ENCODE measurements around the gene LMO2. TPM values are rescaled to one million over a fixed set of nuclear protein-coding genes. Genes with fewer than 3 reads are reported as not detected.

The LMO2 gene
- total and polyA plus RNA-seq, 4 donors: 1.5 to 81.9 (median 6.0) TPM

- TF ChIP-seq, protein P1, sequence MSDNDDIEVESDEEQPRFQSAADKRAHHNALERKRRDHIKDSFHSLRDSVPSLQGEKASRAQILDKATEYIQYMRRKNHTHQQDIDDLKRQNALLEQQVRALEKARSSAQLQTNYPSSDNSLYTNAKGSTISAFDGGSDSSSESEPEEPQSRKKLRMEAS (IDR thresholded peaks at IDR 0.05): no peak
Measured at GRCh38 chr11:33935461-33936456, 43.9 kb upstream of the LMO2 start (continued).

GRCh38 chr11:33935005-33935404 lies 43.1 kb upstream of the LMO2 start:
- H3K9ac ChIP-seq (ENCODE audit: low read depth in 1 of 2, low read length in 2 of 2): no peak overlapping the region
- no peak overlapping the region for H3K27ac ChIP-seq (ENCODE audit: low read depth in 1 of 2, low read length in 2 of 2)
- no peak for DNase-seq (ENCODE audit: low spot score)

DNA sequence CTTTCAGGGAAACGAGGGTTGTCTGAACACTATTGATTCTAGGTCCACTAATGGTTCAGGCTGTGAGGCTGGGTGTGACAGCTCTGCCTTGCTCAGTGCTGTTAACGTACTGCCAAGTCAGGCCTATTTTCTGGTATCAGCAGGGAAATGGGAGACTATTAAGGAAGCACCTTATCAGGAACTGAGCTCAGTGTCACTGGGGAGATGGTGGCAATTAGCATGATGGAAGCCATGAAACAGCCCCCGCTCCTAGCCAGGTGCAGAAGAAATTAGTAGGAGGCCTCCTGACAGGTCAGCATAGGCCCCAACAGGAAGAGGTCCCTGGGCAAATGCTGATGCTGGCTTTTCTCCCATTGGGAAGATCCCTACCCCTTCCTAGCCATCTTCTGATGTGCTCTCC lies 42.6 kb upstream of the LMO2 start:
- H3K4me3 ChIP-seq (ENCODE audit: low read depth in 1 of 3, low read length in 3 of 3): no peak overlapping the region
- H3K27me3 ChIP-seq (ENCODE audit: control insufficient read depth in 4 of 4, insufficient read depth in 4 of 4, low read length in 3 of 4): no peaks in the 10 kb centered on the region
- no peaks in the 10 kb centered on the region for H3K36me3 ChIP-seq (ENCODE audit: control insufficient read depth in 4 of 4, insufficient read depth in 3 of 4, low read depth in 1 of 4, low read length in 3 of 4)
- no peak for DNase-seq (ENCODE audit: low spot score)
- WGBS: 76% methylated on average over 3 of the region's 3 CpGs
- no peak overlapping the region for H3K27ac ChIP-seq (ENCODE audit: low read depth in 1 of 2, low read length in 2 of 2)
- no peaks in the 10 kb centered on the region for H3K4me1 ChIP-seq (ENCODE audit: control insufficient read depth in 4 of 4, insufficient read depth in 4 of 4, low read length in 3 of 4)
- H3K9me3 ChIP-seq (ENCODE audit: control insufficient read depth in 4 of 4, low read length in 3 of 4): peaks cover 0 to 3% (median 0%) of the 10 kb centered on the region in 4 donors
- TF ChIP-seq YY1 (IDR thresholded peaks at IDR 0.05): no peak
- no peak overlapping the region for H3K9ac ChIP-seq (ENCODE audit: low read depth in 1 of 2, low read length in 2 of 2)

More at GRCh38 chr11:33935005-33935404, 43.1 kb upstream of the LMO2 start:
- no peaks in the 10 kb centered on the region for H3K36me3 ChIP-seq (ENCODE audit: control insufficient read depth in 4 of 4, insufficient read depth in 3 of 4, low read depth in 1 of 4, low read length in 3 of 4)
- no peaks in the 10 kb centered on the region for H3K4me1 ChIP-seq (ENCODE audit: control insufficient read depth in 4 of 4, insufficient read depth in 4 of 4, low read length in 3 of 4)
- no peak overlapping the region for H3K4me3 ChIP-seq (ENCODE audit: low read depth in 1 of 3, low read length in 3 of 3)
- H3K27me3 ChIP-seq (ENCODE audit: control insufficient read depth in 4 of 4, insufficient read depth in 4 of 4, low read length in 3 of 4): no peaks in the 10 kb centered on the region
- TF ChIP-seq HNF4G (IDR thresholded peaks at IDR 0.05) (no peak), RAD21 (IDR thresholded peaks at IDR 0.05) (no peak), FOXA2 (IDR thresholded peaks at IDR 0.05) (no peak), SP1 (IDR thresholded peaks at IDR 0.05) (no peak), TAF1 (conservative IDR thresholded peaks at IDR 0.05) (no peak), HNF4A (conservative IDR thresholded peaks at IDR 0.05) (no peak), RXRA (IDR thresholded peaks at IDR 0.05) (no peak), NR2F2 (IDR thresholded peaks at IDR 0.05) (no peak), GABPA (IDR thresholded peaks at IDR 0.05 in 1 of 2, conservative IDR thresholded peaks at IDR 0.05 in 1 of 2) (no peak), EGR1 (IDR thresholded peaks at IDR 0.05; ENCODE audit: low read depth in 2 of 2) (no peak)
- TF ChIP-seq, protein P2, sequence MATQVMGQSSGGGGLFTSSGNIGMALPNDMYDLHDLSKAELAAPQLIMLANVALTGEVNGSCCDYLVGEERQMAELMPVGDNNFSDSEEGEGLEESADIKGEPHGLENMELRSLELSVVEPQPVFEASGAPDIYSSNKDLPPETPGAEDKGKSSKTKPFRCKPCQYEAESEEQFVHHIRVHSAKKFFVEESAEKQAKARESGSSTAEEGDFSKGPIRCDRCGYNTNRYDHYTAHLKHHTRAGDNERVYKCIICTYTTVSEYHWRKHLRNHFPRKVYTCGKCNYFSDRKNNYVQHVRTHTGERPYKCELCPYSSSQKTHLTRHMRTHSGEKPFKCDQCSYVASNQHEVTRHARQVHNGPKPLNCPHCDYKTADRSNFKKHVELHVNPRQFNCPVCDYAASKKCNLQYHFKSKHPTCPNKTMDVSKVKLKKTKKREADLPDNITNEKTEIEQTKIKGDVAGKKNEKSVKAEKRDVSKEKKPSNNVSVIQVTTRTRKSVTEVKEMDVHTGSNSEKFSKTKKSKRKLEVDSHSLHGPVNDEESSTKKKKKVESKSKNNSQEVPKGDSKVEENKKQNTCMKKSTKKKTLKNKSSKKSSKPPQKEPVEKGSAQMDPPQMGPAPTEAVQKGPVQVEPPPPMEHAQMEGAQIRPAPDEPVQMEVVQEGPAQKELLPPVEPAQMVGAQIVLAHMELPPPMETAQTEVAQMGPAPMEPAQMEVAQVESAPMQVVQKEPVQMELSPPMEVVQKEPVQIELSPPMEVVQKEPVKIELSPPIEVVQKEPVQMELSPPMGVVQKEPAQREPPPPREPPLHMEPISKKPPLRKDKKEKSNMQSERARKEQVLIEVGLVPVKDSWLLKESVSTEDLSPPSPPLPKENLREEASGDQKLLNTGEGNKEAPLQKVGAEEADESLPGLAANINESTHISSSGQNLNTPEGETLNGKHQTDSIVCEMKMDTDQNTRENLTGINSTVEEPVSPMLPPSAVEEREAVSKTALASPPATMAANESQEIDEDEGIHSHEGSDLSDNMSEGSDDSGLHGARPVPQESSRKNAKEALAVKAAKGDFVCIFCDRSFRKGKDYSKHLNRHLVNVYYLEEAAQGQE (IDR thresholded peaks at IDR 0.05): no peak
- TF ChIP-seq, protein P1 (IDR thresholded peaks at IDR 0.05): no peak
- TF ChIP-seq, protein P3, sequence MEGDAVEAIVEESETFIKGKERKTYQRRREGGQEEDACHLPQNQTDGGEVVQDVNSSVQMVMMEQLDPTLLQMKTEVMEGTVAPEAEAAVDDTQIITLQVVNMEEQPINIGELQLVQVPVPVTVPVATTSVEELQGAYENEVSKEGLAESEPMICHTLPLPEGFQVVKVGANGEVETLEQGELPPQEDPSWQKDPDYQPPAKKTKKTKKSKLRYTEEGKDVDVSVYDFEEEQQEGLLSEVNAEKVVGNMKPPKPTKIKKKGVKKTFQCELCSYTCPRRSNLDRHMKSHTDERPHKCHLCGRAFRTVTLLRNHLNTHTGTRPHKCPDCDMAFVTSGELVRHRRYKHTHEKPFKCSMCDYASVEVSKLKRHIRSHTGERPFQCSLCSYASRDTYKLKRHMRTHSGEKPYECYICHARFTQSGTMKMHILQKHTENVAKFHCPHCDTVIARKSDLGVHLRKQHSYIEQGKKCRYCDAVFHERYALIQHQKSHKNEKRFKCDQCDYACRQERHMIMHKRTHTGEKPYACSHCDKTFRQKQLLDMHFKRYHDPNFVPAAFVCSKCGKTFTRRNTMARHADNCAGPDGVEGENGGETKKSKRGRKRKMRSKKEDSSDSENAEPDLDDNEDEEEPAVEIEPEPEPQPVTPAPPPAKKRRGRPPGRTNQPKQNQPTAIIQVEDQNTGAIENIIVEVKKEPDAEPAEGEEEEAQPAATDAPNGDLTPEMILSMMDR (IDR thresholded peaks at IDR 0.05; ENCODE audit: low read depth, low read length, missing input control): no peak
- WGBS: 87% methylated on average over 4 of the region's 4 CpGs
- peaks cover 0 to 3% (median 1%) of the 10 kb centered on the region in 4 donors for H3K9me3 ChIP-seq (ENCODE audit: control insufficient read depth in 4 of 4, low read length in 3 of 4)

Measured in liver (tissue), 9 donors.